ENCODE data around the gene HIVEP1. TPM values are rescaled to one million over a fixed set of nuclear protein-coding genes. Genes with fewer than 3 reads are reported as not detected.

The HIVEP1 gene
- total RNA-seq, 1 donor = 20.3 TPM

- no peak overlapping the region for H3K4me3 ChIP-seq (ENCODE audit: low read depth, low read length)
- TF ChIP-seq, protein P1, sequence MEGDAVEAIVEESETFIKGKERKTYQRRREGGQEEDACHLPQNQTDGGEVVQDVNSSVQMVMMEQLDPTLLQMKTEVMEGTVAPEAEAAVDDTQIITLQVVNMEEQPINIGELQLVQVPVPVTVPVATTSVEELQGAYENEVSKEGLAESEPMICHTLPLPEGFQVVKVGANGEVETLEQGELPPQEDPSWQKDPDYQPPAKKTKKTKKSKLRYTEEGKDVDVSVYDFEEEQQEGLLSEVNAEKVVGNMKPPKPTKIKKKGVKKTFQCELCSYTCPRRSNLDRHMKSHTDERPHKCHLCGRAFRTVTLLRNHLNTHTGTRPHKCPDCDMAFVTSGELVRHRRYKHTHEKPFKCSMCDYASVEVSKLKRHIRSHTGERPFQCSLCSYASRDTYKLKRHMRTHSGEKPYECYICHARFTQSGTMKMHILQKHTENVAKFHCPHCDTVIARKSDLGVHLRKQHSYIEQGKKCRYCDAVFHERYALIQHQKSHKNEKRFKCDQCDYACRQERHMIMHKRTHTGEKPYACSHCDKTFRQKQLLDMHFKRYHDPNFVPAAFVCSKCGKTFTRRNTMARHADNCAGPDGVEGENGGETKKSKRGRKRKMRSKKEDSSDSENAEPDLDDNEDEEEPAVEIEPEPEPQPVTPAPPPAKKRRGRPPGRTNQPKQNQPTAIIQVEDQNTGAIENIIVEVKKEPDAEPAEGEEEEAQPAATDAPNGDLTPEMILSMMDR (IDR thresholded peaks at IDR 0.05; ENCODE audit: insufficient read depth, low read depth, low read length) = no peak
- no peak for DNase-seq (ENCODE audit: low read depth)
Observed at GRCh38 chr6:12110523-12111362, 98.6 kb downstream of the HIVEP1 start.

DNA sequence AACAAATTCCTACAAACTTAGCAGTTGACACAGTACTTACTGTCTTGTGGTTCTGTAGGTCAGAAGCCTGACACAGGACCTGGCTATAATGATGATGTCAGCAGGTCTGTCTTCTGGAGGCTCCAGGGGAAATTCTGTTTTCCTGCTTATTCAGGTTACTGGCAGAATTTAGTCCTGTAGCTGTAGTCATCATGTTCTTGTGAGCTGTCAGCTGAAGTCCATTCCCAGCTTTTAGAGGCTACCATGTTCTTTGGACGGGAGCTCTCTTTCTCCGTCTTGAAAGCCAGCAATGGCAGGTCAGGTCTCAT, 99.2 kb downstream of the HIVEP1 start:
- no peak overlapping the region for H3K4me3 ChIP-seq (ENCODE audit: low read depth, low read length)
- DNase-seq (ENCODE audit: low read depth) = no peak
- TF ChIP-seq, protein P1 (IDR thresholded peaks at IDR 0.05; ENCODE audit: insufficient read depth, low read depth, low read length) = no peak

GRCh38 chr6:12112540-12113189, 100.6 kb downstream of the HIVEP1 start:
- DNase-seq (ENCODE audit: low read depth) = no peak
- TF ChIP-seq, protein P1 (IDR thresholded peaks at IDR 0.05; ENCODE audit: insufficient read depth, low read depth, low read length) = no peak
- H3K4me3 ChIP-seq (ENCODE audit: low read depth, low read length) = no peak overlapping the region

GRCh38 chr6:12113190-12113577, 101.1 kb downstream of the HIVEP1 start:
- peak; percentile 28 for DNase-seq (ENCODE audit: low read depth)
- TF ChIP-seq, protein P1 (IDR thresholded peaks at IDR 0.05; ENCODE audit: insufficient read depth, low read depth, low read length) = no peak
- no peak overlapping the region for H3K4me3 ChIP-seq (ENCODE audit: low read depth, low read length)

DNA sequence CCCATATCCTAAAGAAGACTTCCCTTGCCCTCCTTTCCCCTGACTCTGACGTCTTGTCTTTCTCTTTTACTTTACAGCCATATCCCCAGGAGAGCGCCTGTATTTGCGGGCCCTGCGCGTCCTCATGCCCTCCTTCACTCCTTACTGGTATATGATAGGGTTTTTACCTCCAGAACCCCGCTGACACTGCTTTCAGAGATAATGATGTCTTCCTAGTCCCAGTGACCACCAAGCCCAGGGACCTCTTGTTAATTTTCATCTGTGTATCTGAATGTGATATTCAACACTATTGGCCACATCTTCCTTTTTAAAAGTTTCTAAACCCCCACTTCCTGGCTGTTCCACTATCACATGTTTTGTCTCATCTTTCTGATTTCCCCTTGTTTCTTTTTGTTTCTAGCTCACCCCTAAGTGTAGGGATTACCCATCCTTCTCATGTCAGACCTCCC, 102.0 kb downstream of the HIVEP1 start:
- no peak overlapping the region for H3K4me3 ChIP-seq (ENCODE audit: low read depth, low read length)
- TF ChIP-seq, protein P1 (IDR thresholded peaks at IDR 0.05; ENCODE audit: insufficient read depth, low read depth, low read length) = no peak
- no peak for DNase-seq (ENCODE audit: low read depth)

DNA sequence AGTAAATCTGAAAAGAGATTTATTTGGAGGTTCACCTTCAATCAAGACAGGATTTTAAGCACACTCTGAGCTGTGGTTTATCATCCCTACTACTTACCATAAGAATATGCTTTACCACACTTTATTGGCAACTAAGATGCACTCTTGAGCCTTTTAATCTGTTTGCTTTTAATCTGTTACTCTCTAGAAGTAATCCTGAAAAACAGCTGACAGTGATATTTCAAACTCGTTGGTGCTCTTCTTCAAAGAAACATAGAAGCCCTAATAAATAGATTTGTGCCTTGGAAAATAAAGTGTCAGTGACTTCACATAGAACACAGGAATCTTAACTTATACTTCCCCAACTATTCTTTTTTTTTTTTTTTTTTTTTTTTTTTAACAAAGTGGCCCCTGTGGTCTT, 102.9 kb downstream of the HIVEP1 start:
- DNase-seq (ENCODE audit: low read depth) = no peak
- TF ChIP-seq, protein P1 (IDR thresholded peaks at IDR 0.05; ENCODE audit: insufficient read depth, low read depth, low read length) = no peak
- no peak overlapping the region for H3K4me3 ChIP-seq (ENCODE audit: low read depth, low read length)
